ENCODE data around the gene IL10. TPM values are rescaled to one million over a fixed set of nuclear protein-coding genes. Genes with fewer than 3 reads are reported as not detected.

Gene IL10
- total RNA-seq, 1 experiment from 2014 or later = not detected

DNA sequence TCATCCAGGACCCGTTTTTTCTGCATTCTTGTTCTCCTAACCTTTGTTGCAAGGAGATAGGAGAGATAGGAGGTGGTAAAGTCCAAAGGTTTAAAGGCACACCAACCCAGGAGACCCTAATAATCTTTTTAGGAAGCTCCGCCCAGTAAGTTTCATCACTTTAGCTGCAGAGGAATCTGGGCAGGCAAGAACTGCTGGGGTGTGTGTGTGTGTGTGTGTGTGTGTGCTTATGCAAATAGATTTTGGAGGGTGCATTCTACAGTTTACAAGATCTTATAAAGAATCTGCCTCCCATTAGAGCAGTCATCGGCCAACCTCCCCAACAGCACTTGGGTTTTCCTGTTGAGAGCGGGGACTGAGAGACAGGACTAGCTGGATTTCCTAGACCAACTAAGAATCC lies 3.9 kb upstream of the IL10 start:
- H3K4me1 Mint-ChIP-seq (ENCODE audit: low read depth, unreplicated experiment) = no peaks in the 10 kb centered on the region
- peaks cover 45% of the 10 kb centered on the region for H3K27me3 Mint-ChIP-seq (ENCODE audit: unreplicated experiment)
- no TSS peak for BruUV-seq (replicated peaks)
- no peak overlapping the region for H3K27ac Mint-ChIP-seq (ENCODE audit: unreplicated experiment)
- CTCF ChIA-PET = interaction anchor here (0.7 kb wide), 1 partner anchor 1088 kb away, joined by 3 read pairs; no protein-coding TSS in a partner anchor
- H3K36me3 Mint-ChIP-seq (ENCODE audit: insufficient read depth, unreplicated experiment) = no peaks in the 10 kb centered on the region
- TF ChIP-seq, protein P1, sequence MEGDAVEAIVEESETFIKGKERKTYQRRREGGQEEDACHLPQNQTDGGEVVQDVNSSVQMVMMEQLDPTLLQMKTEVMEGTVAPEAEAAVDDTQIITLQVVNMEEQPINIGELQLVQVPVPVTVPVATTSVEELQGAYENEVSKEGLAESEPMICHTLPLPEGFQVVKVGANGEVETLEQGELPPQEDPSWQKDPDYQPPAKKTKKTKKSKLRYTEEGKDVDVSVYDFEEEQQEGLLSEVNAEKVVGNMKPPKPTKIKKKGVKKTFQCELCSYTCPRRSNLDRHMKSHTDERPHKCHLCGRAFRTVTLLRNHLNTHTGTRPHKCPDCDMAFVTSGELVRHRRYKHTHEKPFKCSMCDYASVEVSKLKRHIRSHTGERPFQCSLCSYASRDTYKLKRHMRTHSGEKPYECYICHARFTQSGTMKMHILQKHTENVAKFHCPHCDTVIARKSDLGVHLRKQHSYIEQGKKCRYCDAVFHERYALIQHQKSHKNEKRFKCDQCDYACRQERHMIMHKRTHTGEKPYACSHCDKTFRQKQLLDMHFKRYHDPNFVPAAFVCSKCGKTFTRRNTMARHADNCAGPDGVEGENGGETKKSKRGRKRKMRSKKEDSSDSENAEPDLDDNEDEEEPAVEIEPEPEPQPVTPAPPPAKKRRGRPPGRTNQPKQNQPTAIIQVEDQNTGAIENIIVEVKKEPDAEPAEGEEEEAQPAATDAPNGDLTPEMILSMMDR (IDR thresholded peaks at IDR 0.05; ENCODE audit: unreplicated experiment) = no peak
- H3K4me3 Mint-ChIP-seq (ENCODE audit: low read depth, unreplicated experiment) = no peak overlapping the region
- H3K9me3 Mint-ChIP-seq (ENCODE audit: low read depth, unreplicated experiment) = no peaks in the 10 kb centered on the region
- intact Hi-C loops (cut with micrococcal nuclease; ENCODE audit: unreplicated experiment) = no loop called here
- DNase-seq = no peak

DNA sequence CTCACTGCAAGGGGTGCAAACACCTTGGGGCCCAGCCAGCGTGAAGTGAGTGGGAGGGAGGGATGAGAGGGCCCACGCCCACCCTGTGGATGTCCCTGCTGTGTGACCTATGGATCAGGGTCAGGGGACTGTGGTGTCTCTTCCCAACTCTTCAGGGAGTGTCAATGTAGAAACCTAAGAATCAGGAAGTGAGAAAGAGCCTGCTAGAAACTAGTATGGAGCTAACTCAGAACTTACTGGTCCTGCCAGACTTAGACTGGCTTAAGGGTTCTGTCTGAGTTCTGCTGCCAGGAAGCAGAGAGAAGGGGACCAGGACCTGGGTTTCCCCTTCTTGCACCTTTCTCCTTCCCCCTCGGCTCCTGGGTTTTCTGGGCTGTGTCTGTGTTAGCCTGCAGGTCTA lies 1.8 kb upstream of the IL10 start:
- no peaks in the 10 kb centered on the region for H3K36me3 Mint-ChIP-seq (ENCODE audit: insufficient read depth, unreplicated experiment)
- no peak for DNase-seq
- CTCF ChIA-PET = interaction anchor here (0.6 kb wide), 1 partner anchor 1708 kb away, joined by 4 read pairs; no protein-coding TSS in a partner anchor
- no peak overlapping the region for H3K4me3 Mint-ChIP-seq (ENCODE audit: low read depth, unreplicated experiment)
- no TSS peak for BruUV-seq (replicated peaks)
- H3K9me3 Mint-ChIP-seq (ENCODE audit: low read depth, unreplicated experiment) = no peaks in the 10 kb centered on the region
- no peaks in the 10 kb centered on the region for H3K4me1 Mint-ChIP-seq (ENCODE audit: low read depth, unreplicated experiment)
- peaks cover 67% of the 10 kb centered on the region for H3K27me3 Mint-ChIP-seq (ENCODE audit: unreplicated experiment)
- H3K27ac Mint-ChIP-seq (ENCODE audit: unreplicated experiment) = no peak overlapping the region
- intact Hi-C loops (cut with micrococcal nuclease; ENCODE audit: unreplicated experiment) = no loop called here
- TF ChIP-seq, protein P1 (IDR thresholded peaks at IDR 0.05; ENCODE audit: unreplicated experiment) = no peak

DNA sequence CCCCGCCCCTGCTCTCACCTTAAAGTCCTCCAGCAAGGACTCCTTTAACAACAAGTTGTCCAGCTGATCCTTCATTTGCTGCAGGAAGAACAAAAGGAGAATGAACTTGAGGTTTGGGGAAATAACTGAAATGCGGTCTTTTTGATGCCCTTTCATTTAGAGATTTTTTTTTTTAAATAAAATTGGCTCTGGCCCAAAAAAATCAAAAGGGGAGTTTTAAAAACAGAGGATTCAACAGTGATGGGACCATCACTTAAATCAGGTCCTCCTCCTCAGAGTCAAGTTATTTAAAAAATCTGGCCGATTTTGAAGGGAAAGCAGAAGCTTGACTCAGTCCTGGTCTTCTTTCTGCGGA lies 979 bp downstream of the IL10 start:
- Mint-ChIP-seq H3K36me3 (ENCODE audit: insufficient read depth, unreplicated experiment) (no peaks in the 10 kb centered on the region), H3K27ac (ENCODE audit: unreplicated experiment) (no peak overlapping the region), H3K9me3 (ENCODE audit: low read depth, unreplicated experiment) (no peaks in the 10 kb centered on the region), H3K4me3 (ENCODE audit: low read depth, unreplicated experiment) (no peak overlapping the region), H3K27me3 (ENCODE audit: unreplicated experiment) (peaks cover 70% of the 10 kb centered on the region), H3K4me1 (ENCODE audit: low read depth, unreplicated experiment) (peaks cover 3% of the 10 kb centered on the region)
- TF ChIP-seq, protein P1 (IDR thresholded peaks at IDR 0.05; ENCODE audit: unreplicated experiment) = no peak
- no peak for DNase-seq
- intact Hi-C loops (cut with micrococcal nuclease; ENCODE audit: unreplicated experiment) = no loop called here
- CTCF ChIA-PET = interaction anchor here (0.6 to 0.8 kb wide), 3 partner anchors 123 to 1297 kb away, joined by 3 read pairs; no protein-coding TSS in a partner anchor
- BruUV-seq (replicated peaks) = no TSS peak

DNA sequence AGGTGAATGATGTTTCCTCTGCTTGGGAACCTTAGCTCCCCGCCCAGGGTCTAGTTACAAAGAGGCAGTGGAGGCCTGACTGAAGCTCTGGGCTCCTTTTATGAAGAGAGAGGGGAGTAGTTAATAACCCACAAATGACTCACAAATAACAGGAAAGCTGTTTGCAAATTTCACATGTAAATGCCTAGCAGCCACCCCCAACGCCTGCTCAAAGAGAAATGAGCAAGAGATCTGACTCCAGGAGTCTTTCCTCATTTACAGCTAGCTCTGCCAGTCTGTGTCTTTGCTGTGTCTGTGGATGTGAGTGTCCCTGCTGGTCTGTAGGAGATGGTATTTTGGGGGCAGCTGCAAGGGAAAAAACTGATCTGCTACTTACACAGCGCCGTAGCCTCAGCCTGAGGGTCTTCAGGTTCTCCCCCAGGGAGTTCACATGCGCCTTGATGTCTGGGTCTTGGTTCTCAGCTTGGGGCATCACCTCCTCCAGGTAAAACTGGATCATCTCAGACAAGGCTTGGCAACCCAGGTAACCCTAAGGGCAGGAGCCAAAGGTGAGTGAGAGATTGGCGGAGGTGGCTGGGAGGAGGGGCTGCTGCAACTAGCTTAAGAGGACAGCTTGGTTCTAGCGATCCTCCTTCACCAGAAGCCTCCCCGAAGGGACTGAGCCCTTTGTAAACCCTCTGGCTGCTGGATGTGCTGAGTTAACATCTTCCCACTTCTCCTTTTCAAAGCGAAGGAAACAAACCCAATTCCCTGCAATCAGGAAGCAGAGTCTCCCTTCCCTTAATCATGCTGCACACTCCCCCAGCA lies 1.6 kb downstream of the IL10 start, which contains the start of gene IL19:
IL19 (plus strand) TSS at position 243 of the 807 bp plus-strand sequence. CDS start 65,890 bp downstream, outside the sequence.
- DNase-seq = peak; percentile 10
- no peak within 1 kb of the TSS for H3K4me3 Mint-ChIP-seq (ENCODE audit: low read depth, unreplicated experiment)
- CTCF ChIA-PET = interaction anchor here (0.8 to 1.2 kb wide), 2 partner anchors 142 kb away, joined by 3 read pairs; no protein-coding TSS in a partner anchor
- peaks cover 69% of the 10 kb centered on the region for H3K27me3 Mint-ChIP-seq (ENCODE audit: unreplicated experiment)
- no peaks in the 10 kb centered on the region for H3K9me3 Mint-ChIP-seq (ENCODE audit: low read depth, unreplicated experiment)
- TF ChIP-seq, protein P1 (IDR thresholded peaks at IDR 0.05; ENCODE audit: unreplicated experiment) = no peak
- no peak within 1 kb of the TSS for H3K27ac Mint-ChIP-seq (ENCODE audit: unreplicated experiment)
- BruUV-seq (replicated peaks) = no TSS peak
- H3K4me1 Mint-ChIP-seq (ENCODE audit: low read depth, unreplicated experiment) = peaks cover 9% of the 10 kb centered on the region
- H3K36me3 Mint-ChIP-seq (ENCODE audit: insufficient read depth, unreplicated experiment) = no peaks in the 10 kb centered on the region
- intact Hi-C loops (cut with micrococcal nuclease; ENCODE audit: unreplicated experiment) = no loop called here
